ENCODE results near the gene VPS37D. TPM values are rescaled to one million over a fixed set of nuclear protein-coding genes. Genes with fewer than 3 reads are reported as not detected.
"Not testable (repeated sequence)": the region's sequence is repeated elsewhere in the genome, so short reads cannot be mapped to it uniquely, and the experiment has no call there.

Gene VPS37D
- total RNA-seq, 2 donors from 2014 or later, result 0.25 to 0.36 TPM

GRCh38 chr7:73713319-73713718 lies 45.7 kb downstream of the VPS37D start:
- DNase-seq (ENCODE audit: low spot score); H3K36me3 Mint-ChIP-seq; H3K9me3 Mint-ChIP-seq; ATAC-seq; H3K27me3 Mint-ChIP-seq; H3K27ac Mint-ChIP-seq; H3K4me3 Mint-ChIP-seq: not testable (repeated sequence)
- peaks cover 22 to 27% of the 10 kb centered on the region in 2 donors for H3K4me1 Mint-ChIP-seq (ENCODE audit: low read depth in 2 of 2)

- no peaks in the 10 kb centered on the region for H3K36me3 Mint-ChIP-seq
- ATAC-seq, result peak in 1 of 2 donors; percentile 26
- no peak for DNase-seq (ENCODE audit: low spot score)
- H3K4me1 Mint-ChIP-seq (ENCODE audit: low read depth in 2 of 2), result peaks cover 26 to 37% of the 10 kb centered on the region in 2 donors
- no peak overlapping the region for H3K4me3 Mint-ChIP-seq
- H3K27ac Mint-ChIP-seq, result no peak overlapping the region
- H3K9me3 Mint-ChIP-seq, result no peaks in the 10 kb centered on the region
- peaks cover 6 to 7% of the 10 kb centered on the region in 2 donors for H3K27me3 Mint-ChIP-seq
These were observed 48.2 kb downstream of the VPS37D start for GRCh38 chr7:73715648-73716317.

GRCh38 chr7:73716318-73716890 lies 48.8 kb downstream of the VPS37D start:
- Mint-ChIP-seq H3K27me3 (peaks cover 6 to 7% of the 10 kb centered on the region in 2 donors), H3K9me3 (no peaks in the 10 kb centered on the region), H3K36me3 (no peaks in the 10 kb centered on the region), H3K4me1 (ENCODE audit: low read depth in 2 of 2) (peaks cover 26 to 37% of the 10 kb centered on the region in 2 donors), H3K27ac (peak overlapping the region in 1 of 2 donors; percentile 33), H3K4me3 (no peak overlapping the region)
- DNase-seq (ENCODE audit: low spot score) (no peak), ATAC-seq (no peak)

GRCh38 chr7:73717025-73717807 lies 49.6 kb downstream of the VPS37D start:
- H3K4me1 Mint-ChIP-seq (ENCODE audit: low read depth in 2 of 2), result peaks cover 24 to 37% of the 10 kb centered on the region in 2 donors
- no peak for ATAC-seq
- H3K4me3 Mint-ChIP-seq, result peak overlapping the region; percentile 85
- H3K27me3 Mint-ChIP-seq, result peaks cover 6 to 7% of the 10 kb centered on the region in 2 donors
- no peak for DNase-seq (ENCODE audit: low spot score)
- peak overlapping the region; percentile 45 to 73 for H3K27ac Mint-ChIP-seq
- H3K9me3 Mint-ChIP-seq, result no peaks in the 10 kb centered on the region
- H3K36me3 Mint-ChIP-seq, result no peaks in the 10 kb centered on the region

GRCh38 chr7:73717991-73718405 lies 50.4 kb downstream of the VPS37D start:
- peak; percentile 80 to 82 for ATAC-seq
- DNase-seq (ENCODE audit: low spot score), result peak; percentile 89
- H3K4me3 Mint-ChIP-seq, result peak overlapping the region; percentile 85
- H3K27ac Mint-ChIP-seq, result peak overlapping the region; percentile 45 to 73
- peaks cover 6 to 7% of the 10 kb centered on the region in 2 donors for H3K27me3 Mint-ChIP-seq
- no peaks in the 10 kb centered on the region for H3K36me3 Mint-ChIP-seq
- H3K9me3 Mint-ChIP-seq, result no peaks in the 10 kb centered on the region
- peaks cover 20 to 30% of the 10 kb centered on the region in 2 donors for H3K4me1 Mint-ChIP-seq (ENCODE audit: low read depth in 2 of 2)

- no peak for DNase-seq (ENCODE audit: low spot score)
- Mint-ChIP-seq H3K27ac (peak overlapping the region; percentile 45 to 73), H3K9me3 (no peaks in the 10 kb centered on the region), H3K27me3 (peaks cover 6 to 7% of the 10 kb centered on the region in 2 donors), H3K4me3 (peak overlapping the region; percentile 85), H3K4me1 (ENCODE audit: low read depth in 2 of 2) (peaks cover 18 to 27% of the 10 kb centered on the region in 2 donors), H3K36me3 (no peaks in the 10 kb centered on the region)
- peak in 1 of 2 donors; percentile 3 for ATAC-seq
These were observed 50.8 kb downstream of the VPS37D start for GRCh38 chr7:73718438-73718881.

- peaks cover 6 to 7% of the 10 kb centered on the region in 2 donors for H3K27me3 Mint-ChIP-seq
- peak; percentile 88 to 94 for ATAC-seq
These were observed 51.5 kb downstream of the VPS37D start, which contains the start of gene STX1A for GRCh38 chr7:73718905-73719805. TSS of gene STX1A (minus strand) at chr7:73719669. CDS start at chr7:73719631, 38 bp downstream.

GRCh38 chr7:73719806-73720169 lies 52.2 kb downstream of the VPS37D start:
- ATAC-seq (no peak), DNase-seq (ENCODE audit: low spot score) (no peak)
- no peaks in the 10 kb centered on the region for H3K9me3 Mint-ChIP-seq
- H3K27me3 Mint-ChIP-seq, result peaks cover 6 to 7% of the 10 kb centered on the region in 2 donors
- H3K27ac Mint-ChIP-seq, result peak overlapping the region; percentile 22 to 73
- peaks cover 18 to 27% of the 10 kb centered on the region in 2 donors for H3K4me1 Mint-ChIP-seq (ENCODE audit: low read depth in 2 of 2)
- H3K36me3 Mint-ChIP-seq, result no peaks in the 10 kb centered on the region
- peak overlapping the region; percentile 83 for H3K4me3 Mint-ChIP-seq

More at GRCh38 chr7:73718905-73719805, 51.5 kb downstream of the VPS37D start, which contains the start of gene STX1A:
- Mint-ChIP-seq H3K4me1 (ENCODE audit: low read depth in 2 of 2) (peaks cover 18 to 27% of the 10 kb centered on the region in 2 donors), H3K4me3 (peak within 1 kb of the TSS; percentile 85), H3K27ac (peak within 1 kb of the TSS; percentile 45 to 73), H3K36me3 (no peaks in the 10 kb centered on the region), H3K9me3 (no peaks in the 10 kb centered on the region)
- peak; percentile 83 for DNase-seq (ENCODE audit: low spot score)

- not testable (repeated sequence) for H3K9me3 Mint-ChIP-seq; DNase-seq (ENCODE audit: low spot score); H3K36me3 Mint-ChIP-seq; ATAC-seq; H3K27me3 Mint-ChIP-seq
- Mint-ChIP-seq H3K4me3 (peak overlapping the region; percentile 83), H3K4me1 (ENCODE audit: low read depth in 2 of 2) (peaks cover 18 to 27% of the 10 kb centered on the region in 2 donors), H3K27ac (peak overlapping the region; percentile 22 to 73)
These were observed 52.8 kb downstream of the VPS37D start for GRCh38 chr7:73720443-73720842.

- no peak overlapping the region for H3K27ac Mint-ChIP-seq
- no peaks in the 10 kb centered on the region for H3K36me3 Mint-ChIP-seq
- H3K4me1 Mint-ChIP-seq (ENCODE audit: low read depth in 2 of 2), result peaks cover 18 to 25% of the 10 kb centered on the region in 2 donors
- peaks cover 6 to 7% of the 10 kb centered on the region in 2 donors for H3K27me3 Mint-ChIP-seq
- H3K9me3 Mint-ChIP-seq, result no peaks in the 10 kb centered on the region
- ATAC-seq (no peak), DNase-seq (ENCODE audit: low spot score) (no peak)
- H3K4me3 Mint-ChIP-seq, result peak overlapping the region; percentile 40
These were observed 53.8 kb downstream of the VPS37D start for GRCh38 chr7:73721377-73721817.

Data from natural killer cell treated with Interleukin-12 subunit alpha and Interleukin-12 subunit beta and Interleukin-15 and Interleukin-18, amount 100 ng/mL, for 72 hours (primary cell).